ENCODE data around the gene NDFIP2.

NDFIP2 gene

DNA sequence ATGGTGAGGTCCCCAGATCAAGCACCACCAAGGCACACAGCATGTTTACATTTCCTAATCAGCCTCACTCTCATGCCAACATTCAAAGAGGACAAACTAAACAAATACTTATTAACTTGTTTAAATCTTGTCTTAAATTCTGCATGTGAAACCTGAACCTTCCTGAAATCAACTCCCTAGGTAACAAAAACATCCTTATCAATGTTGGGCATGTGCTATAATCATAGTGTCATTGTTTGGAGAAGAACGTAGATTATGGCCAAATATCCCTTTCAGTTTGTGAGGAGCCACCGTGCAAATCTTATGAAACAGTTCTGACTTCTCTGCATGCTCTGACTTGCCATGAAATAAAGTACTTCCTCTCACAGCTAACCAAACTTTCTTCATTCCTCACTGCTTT lies 123.8 kb downstream of the NDFIP2 start:
- no peak for DNase-seq

All from NCI-H2171 treated with DMSO at 0.1 percent for 48 hours (cell line).